Endodermal cell (in vitro differentiated cells): ENCODE results near the gene CLIC5. TPM values are rescaled to one million over a fixed set of nuclear protein-coding genes. Genes with fewer than 3 reads are reported as not detected.

Experiments
- DNase-seq: peaks from one replicate; pipeline ENCODE4 v3.0.0-alpha.2; 2017
- H3K27ac ChIP-seq: 2 replicates; pipeline ENCODE4 v1.5.1; 2013; ENCODE audit warnings: mild to moderate bottlenecking, low read depth, low read length, moderate library complexity
- H3K27me3 ChIP-seq: 2 replicates; pipeline ENCODE4 v1.6.1; 2013; ENCODE audit warnings: mild to moderate bottlenecking, low read length, moderate library complexity; ENCODE audit not compliant: insufficient read depth, control insufficient read depth, poor library complexity, severe bottlenecking
- H3K36me3 ChIP-seq: 2 replicates; pipeline ENCODE4 v1.7.0; 2013; ENCODE audit warnings: mild to moderate bottlenecking, low read length, moderate library complexity; ENCODE audit not compliant: control insufficient read depth, insufficient read depth
- H3K4me1 ChIP-seq: one replicate; pipeline ENCODE4 v1.7.0; 2013; ENCODE audit warnings: low read length; ENCODE audit not compliant: control insufficient read depth, insufficient read depth
- H3K4me3 ChIP-seq: 2 replicates; pipeline ENCODE4 v1.5.1; 2013; ENCODE audit warnings: mild to moderate bottlenecking, low read length, moderate library complexity
- H3K9ac ChIP-seq: 2 replicates; pipeline ENCODE4 v1.6.1; 2013; ENCODE audit warnings: mild to moderate bottlenecking, low read length, moderate library complexity; ENCODE audit not compliant: poor library complexity, severe bottlenecking; ENCODE audit errors: extremely low read depth
- H3K9me3 ChIP-seq: 2 replicates; pipeline ENCODE4 v1.6.1; 2013; ENCODE audit warnings: mild to moderate bottlenecking, low read length, moderate library complexity; ENCODE audit not compliant: control insufficient read depth
- H3K27ac Mint-ChIP-seq: 2 replicates; pipeline ENCODE4 v1.8.0; 2020; ENCODE audit warnings: mixed read lengths
- H3K27me3 Mint-ChIP-seq: 2 replicates; pipeline ENCODE4 v1.8.0; 2021; ENCODE audit warnings: mild to moderate bottlenecking, mixed read lengths; ENCODE audit not compliant: insufficient read depth
- H3K36me3 Mint-ChIP-seq: 2 replicates; pipeline ENCODE4 v1.8.0; 2020; ENCODE audit warnings: low read depth, mixed read lengths
- H3K4me1 Mint-ChIP-seq: 2 replicates; pipeline ENCODE4 v1.8.0; 2020; ENCODE audit warnings: mixed read lengths
- H3K4me3 Mint-ChIP-seq: 2 replicates; pipeline ENCODE4 v1.8.0; 2020; ENCODE audit warnings: mild to moderate bottlenecking, moderate library complexity, mixed read lengths
- H3K9me3 Mint-ChIP-seq: 2 replicates; pipeline ENCODE4 v1.8.0; 2020; ENCODE audit warnings: mild to moderate bottlenecking, mixed read lengths
- WGBS, 2 experiments: methylation state at CpG; one replicate each; pipeline versions ENCODE4 v1.1.5 to v1.1.7; 2013; ENCODE audit warnings: missing lambda C conversion rate in 2 of 2, mixed read lengths in 1 of 2; ENCODE audit not compliant: insufficient coverage in 1 of 2, insufficient read length in 1 of 2; 5-methylcytosine and 5-hydroxymethylcytosine counted together
- total RNA-seq, 2 donors: library from RNA; stranded (reverse); fragmentation: NEBNext Ultra II Directional in 1 of 2; extraction: Animal tissue kit (Norgen Biotek cat#: 25700) in 1 of 2; gene quantifications; 2 replicates in 1 of 2; 3 replicates in 1 of 2; pipeline ENCODE4 v1.2.1, GENCODE V29; 2021
- TF ChIP-seq, protein P1 (sequence below): fragments of 200-600 bp; sonication (generic); conservative IDR thresholded peaks from 2 replicates; pipeline ENCODE4 v1.5.0; 2021; ENCODE audit warnings: antibody characterized with exemption, mild to moderate bottlenecking

CLIC5 gene
- total RNA-seq, 2 donors from 2014 or later, result 0.11 TPM; not detected in 1

DNA sequence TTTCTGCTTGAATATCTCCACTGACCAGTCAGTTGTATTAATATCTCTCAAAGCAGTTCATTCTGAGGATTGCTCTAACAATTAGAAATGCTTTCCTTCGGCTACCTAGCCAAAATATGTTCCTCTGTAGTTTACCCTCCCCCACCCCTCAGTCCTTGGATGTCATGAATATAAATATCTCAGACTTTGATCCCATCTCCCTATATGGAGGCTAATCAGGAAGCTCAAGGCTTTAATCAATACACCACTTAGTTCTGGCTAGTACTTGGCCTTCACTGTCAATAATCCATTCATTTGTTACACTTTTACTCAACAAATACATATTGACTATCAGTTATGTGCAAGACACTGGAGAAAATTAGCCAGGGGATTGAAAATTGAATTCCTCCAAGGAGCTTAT, 60.1 kb downstream of the CLIC5 start:
- Mint-ChIP-seq H3K4me3 (no peak overlapping the region), H3K36me3 (no peaks in the 10 kb centered on the region), H3K4me1 (no peaks in the 10 kb centered on the region), H3K27ac (no peak overlapping the region), H3K27me3 (peaks cover 2% of the 10 kb centered on the region), H3K9me3 (no peaks in the 10 kb centered on the region)
- DNase-seq, result no peak
- H3K27me3 ChIP-seq, result no peaks in the 10 kb centered on the region
- no peak overlapping the region for H3K27ac ChIP-seq
- no peaks in the 10 kb centered on the region for H3K4me1 ChIP-seq
- TF ChIP-seq, protein P1, sequence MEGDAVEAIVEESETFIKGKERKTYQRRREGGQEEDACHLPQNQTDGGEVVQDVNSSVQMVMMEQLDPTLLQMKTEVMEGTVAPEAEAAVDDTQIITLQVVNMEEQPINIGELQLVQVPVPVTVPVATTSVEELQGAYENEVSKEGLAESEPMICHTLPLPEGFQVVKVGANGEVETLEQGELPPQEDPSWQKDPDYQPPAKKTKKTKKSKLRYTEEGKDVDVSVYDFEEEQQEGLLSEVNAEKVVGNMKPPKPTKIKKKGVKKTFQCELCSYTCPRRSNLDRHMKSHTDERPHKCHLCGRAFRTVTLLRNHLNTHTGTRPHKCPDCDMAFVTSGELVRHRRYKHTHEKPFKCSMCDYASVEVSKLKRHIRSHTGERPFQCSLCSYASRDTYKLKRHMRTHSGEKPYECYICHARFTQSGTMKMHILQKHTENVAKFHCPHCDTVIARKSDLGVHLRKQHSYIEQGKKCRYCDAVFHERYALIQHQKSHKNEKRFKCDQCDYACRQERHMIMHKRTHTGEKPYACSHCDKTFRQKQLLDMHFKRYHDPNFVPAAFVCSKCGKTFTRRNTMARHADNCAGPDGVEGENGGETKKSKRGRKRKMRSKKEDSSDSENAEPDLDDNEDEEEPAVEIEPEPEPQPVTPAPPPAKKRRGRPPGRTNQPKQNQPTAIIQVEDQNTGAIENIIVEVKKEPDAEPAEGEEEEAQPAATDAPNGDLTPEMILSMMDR, result no peak
- no peak overlapping the region for H3K9ac ChIP-seq
- H3K4me3 ChIP-seq, result no peak overlapping the region
- H3K9me3 ChIP-seq, result no peaks in the 10 kb centered on the region
- WGBS, 2 experiments, result 76% methylated on average over 1 of the region's 1 CpG; no CpG with 5 or more reads in 1 of the 2 experiments
- no peaks in the 10 kb centered on the region for H3K36me3 ChIP-seq

GRCh38 chr6:45952546-45952945, 63.1 kb downstream of the CLIC5 start:
- WGBS, 2 experiments, result 81 to 100% methylated on average over 2 to 3 of the region's 3 CpGs
- TF ChIP-seq, protein P1, result no peak
- H3K9ac ChIP-seq, result no peak overlapping the region
- Mint-ChIP-seq H3K36me3 (no peaks in the 10 kb centered on the region), H3K27me3 (peaks cover 2% of the 10 kb centered on the region), H3K4me1 (no peaks in the 10 kb centered on the region), H3K27ac (no peak overlapping the region), H3K4me3 (no peak overlapping the region), H3K9me3 (no peaks in the 10 kb centered on the region)
- no peak overlapping the region for H3K4me3 ChIP-seq
- no peak for DNase-seq
- no peaks in the 10 kb centered on the region for H3K9me3 ChIP-seq
- no peaks in the 10 kb centered on the region for H3K27me3 ChIP-seq
- no peaks in the 10 kb centered on the region for H3K4me1 ChIP-seq
- H3K36me3 ChIP-seq, result no peaks in the 10 kb centered on the region
- no peak overlapping the region for H3K27ac ChIP-seq

GRCh38 chr6:45952168-45952529, 63.5 kb downstream of the CLIC5 start:
- H3K27ac ChIP-seq, result no peak overlapping the region
- no peak overlapping the region for H3K4me3 ChIP-seq
- H3K36me3 ChIP-seq, result no peaks in the 10 kb centered on the region
- H3K4me1 ChIP-seq, result no peaks in the 10 kb centered on the region
- Mint-ChIP-seq H3K27ac (no peak overlapping the region), H3K4me3 (no peak overlapping the region), H3K9me3 (no peaks in the 10 kb centered on the region), H3K36me3 (no peaks in the 10 kb centered on the region), H3K4me1 (no peaks in the 10 kb centered on the region), H3K27me3 (peaks cover 2% of the 10 kb centered on the region)
- H3K27me3 ChIP-seq, result no peaks in the 10 kb centered on the region
- DNase-seq, result no peak
- 96 to 97% methylated on average over 5 to 7 of the region's 7 CpGs for WGBS, 2 experiments
- TF ChIP-seq, protein P1, result no peak
- H3K9ac ChIP-seq, result no peak overlapping the region
- no peaks in the 10 kb centered on the region for H3K9me3 ChIP-seq
